SU-DHL-6 (cell line): ENCODE measurements around the gene EDEM3.

Source experiments
- EZH2phosphoT487 ChIP-seq: fragments of 200-600 bp; sonication (generic), shearing (Covaris generic); conservative IDR thresholded peaks from 2 replicates; pipeline ENCODE4 v1.6.1; 2018; ENCODE audit warnings: mild to moderate bottlenecking, antibody characterized with exemption, low read length, moderate library complexity, mixed read lengths
- TF ChIP-seq, protein P1 (sequence below): fragments of 200-600 bp; sonication (generic); IDR thresholded peaks from one replicate; pipeline ENCODE4 v1.5.1; 2017; ENCODE audit warnings: antibody characterized with exemption, mild to moderate bottlenecking, low read length, moderate library complexity; ENCODE audit not compliant: insufficient read depth, poor library complexity, severe bottlenecking

DNA sequence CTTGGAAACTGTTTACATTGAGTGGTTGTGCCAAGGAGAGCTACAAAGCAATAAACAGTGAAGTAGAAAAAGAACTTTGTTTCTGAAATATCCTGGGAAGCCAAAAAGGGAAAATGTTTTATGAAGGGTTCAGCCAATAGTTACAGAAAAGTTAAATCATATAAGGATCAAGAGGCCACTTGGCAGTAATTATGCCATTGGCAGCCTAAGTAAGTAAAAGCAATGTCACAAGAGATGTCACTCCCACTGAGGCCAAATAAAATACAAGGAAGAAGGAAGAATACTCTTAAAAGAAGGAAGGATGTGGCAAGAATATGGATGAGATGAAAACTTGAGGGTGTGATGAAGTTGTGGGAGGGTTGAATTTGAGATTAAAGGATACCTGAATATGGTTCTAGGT, 45.2 kb downstream of the EDEM3 start:
- no peak for TF ChIP-seq EZH2phosphoT487
- TF ChIP-seq, protein P1, sequence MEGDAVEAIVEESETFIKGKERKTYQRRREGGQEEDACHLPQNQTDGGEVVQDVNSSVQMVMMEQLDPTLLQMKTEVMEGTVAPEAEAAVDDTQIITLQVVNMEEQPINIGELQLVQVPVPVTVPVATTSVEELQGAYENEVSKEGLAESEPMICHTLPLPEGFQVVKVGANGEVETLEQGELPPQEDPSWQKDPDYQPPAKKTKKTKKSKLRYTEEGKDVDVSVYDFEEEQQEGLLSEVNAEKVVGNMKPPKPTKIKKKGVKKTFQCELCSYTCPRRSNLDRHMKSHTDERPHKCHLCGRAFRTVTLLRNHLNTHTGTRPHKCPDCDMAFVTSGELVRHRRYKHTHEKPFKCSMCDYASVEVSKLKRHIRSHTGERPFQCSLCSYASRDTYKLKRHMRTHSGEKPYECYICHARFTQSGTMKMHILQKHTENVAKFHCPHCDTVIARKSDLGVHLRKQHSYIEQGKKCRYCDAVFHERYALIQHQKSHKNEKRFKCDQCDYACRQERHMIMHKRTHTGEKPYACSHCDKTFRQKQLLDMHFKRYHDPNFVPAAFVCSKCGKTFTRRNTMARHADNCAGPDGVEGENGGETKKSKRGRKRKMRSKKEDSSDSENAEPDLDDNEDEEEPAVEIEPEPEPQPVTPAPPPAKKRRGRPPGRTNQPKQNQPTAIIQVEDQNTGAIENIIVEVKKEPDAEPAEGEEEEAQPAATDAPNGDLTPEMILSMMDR, result no peak
